HepG2 (cell line): ENCODE data around the gene PRR5L. TPM values are rescaled to one million over a fixed set of nuclear protein-coding genes. Genes with fewer than 3 reads are reported as not detected.

Source experiments
- ARID3A ChIP-seq: IDR thresholded peaks from 2 replicates; pipeline ENCODE4 v1.6.1; 2012; ENCODE audit warnings: low read depth, low read length, improper control_type of control experiment
- EED ChIP-seq: sonication (generic); formaldehyde crosslinking; IDR thresholded peaks from 2 replicates; pipeline ENCODE4 v1.5.0; 2020; ENCODE audit warnings: mild to moderate bottlenecking, missing genetic modification reagents
- GATAD1 ChIP-seq: IDR thresholded peaks from 2 replicates; pipeline ENCODE4 v1.6.1; 2016; ENCODE audit warnings: missing genetic modification reagents, missing compliant biosample characterization
- HIVEP1 ChIP-seq: sonication (generic); formaldehyde crosslinking; IDR thresholded peaks from 2 replicates; pipeline ENCODE4 v1.4.0; 2020; ENCODE audit warnings: mild to moderate bottlenecking, missing genetic modification reagents
- HNF4A ChIP-seq: sonication (generic); formaldehyde crosslinking; IDR thresholded peaks from 2 replicates; pipeline ENCODE4 v1.4.0; 2020; ENCODE audit warnings: missing genetic modification reagents
- MTA1 ChIP-seq: sonication (generic); formaldehyde crosslinking; IDR thresholded peaks from 2 replicates; pipeline ENCODE4 v1.4.0; 2020; ENCODE audit warnings: missing genetic modification reagents, mild to moderate bottlenecking, borderline replicate concordance
- PTBP1 ChIP-seq: fragments of 200-400 bp; formaldehyde crosslinking; IDR thresholded peaks from 2 replicates; pipeline ENCODE4 v1.6.1; 2018; ENCODE audit warnings: low read length, low read depth; ENCODE audit not compliant: poor library complexity, severe bottlenecking
- YEATS2 ChIP-seq: sonication (generic); formaldehyde crosslinking; IDR thresholded peaks from 2 replicates; pipeline ENCODE4 v1.4.0; 2020; ENCODE audit warnings: missing genetic modification reagents, borderline replicate concordance
- ZBED4 ChIP-seq: sonication (generic); formaldehyde crosslinking; IDR thresholded peaks from 2 replicates; pipeline ENCODE4 v1.4.0; 2020; ENCODE audit warnings: missing genetic modification reagents, borderline replicate concordance
- ZC3H4 ChIP-seq: sonication (generic); formaldehyde crosslinking; IDR thresholded peaks from 2 replicates; pipeline ENCODE4 v1.4.0; 2020; ENCODE audit warnings: missing genetic modification reagents, borderline replicate concordance
- ZNF20 ChIP-seq: sonication (generic); formaldehyde crosslinking; IDR thresholded peaks from 2 replicates; pipeline ENCODE4 v1.4.0; 2020; ENCODE audit warnings: mild to moderate bottlenecking, moderate library complexity, missing genetic modification reagents
- ZNF501 ChIP-seq: sonication (generic); formaldehyde crosslinking; IDR thresholded peaks from 2 replicates; pipeline ENCODE4 v1.5.1; 2020; ENCODE audit warnings: mild to moderate bottlenecking, moderate library complexity, missing genetic modification reagents
- ZNF513 ChIP-seq: sonication (generic); formaldehyde crosslinking; conservative IDR thresholded peaks from 2 replicates; pipeline ENCODE4 v1.5.0; 2020; ENCODE audit warnings: missing genetic modification reagents
- ZNF557 ChIP-seq: sonication (generic); formaldehyde crosslinking; IDR thresholded peaks from 2 replicates; pipeline ENCODE4 v1.4.0; 2020; ENCODE audit warnings: missing genetic modification reagents
- ZNF639 ChIP-seq: conservative IDR thresholded peaks from 2 replicates; pipeline ENCODE4 v1.6.1; 2018; ENCODE audit warnings: missing genetic modification reagents
- ZNF777 ChIP-seq: sonication (generic); formaldehyde crosslinking; IDR thresholded peaks from 2 replicates; pipeline ENCODE4 v1.4.0; 2020; ENCODE audit warnings: missing genetic modification reagents
- ZNF841 ChIP-seq: sonication (generic); formaldehyde crosslinking; IDR thresholded peaks from 2 replicates; pipeline ENCODE4 v1.8.1; 2023; ENCODE audit warnings: missing genetic modification reagents, borderline replicate concordance
- ZNF878 ChIP-seq: sonication (generic); formaldehyde crosslinking; IDR thresholded peaks from 2 replicates; pipeline ENCODE4 v1.8.1; 2023; ENCODE audit warnings: mild to moderate bottlenecking, missing genetic modification reagents, moderate library complexity
- ZNF883 ChIP-seq: sonication (generic); formaldehyde crosslinking; IDR thresholded peaks from 2 replicates; pipeline ENCODE4 v1.5.1; 2020; ENCODE audit warnings: mild to moderate bottlenecking, missing genetic modification reagents; ENCODE audit errors: not compliant biosample characterization
- polyA plus RNA-seq, 8 experiments: library from polyadenylated mRNA; depleted of rRNA in 3 of 8; stranded (reverse) in 7 of 8; unstranded in 1 of 8; fragments of >200 nt; fragmentation: Illumina TruSeq in 4 of 8; extraction: Trizol in 4 of 8; gene quantifications; 2 replicates each; pipeline versions ENCODE4 v1.2.1 to v1.2.3, GENCODE V29; 2011 to 2016; ENCODE audit warnings: low read depth in 4 of 8, missing spikeins in 1 of 8, mixed read lengths in 1 of 8; ENCODE audit not compliant: insufficient read depth in 1 of 8
- total RNA-seq, 5 experiments: library from RNA; depleted of rRNA; stranded (reverse); fragments of >200 nt; fragmentation: Illumina TruSeq; extraction: Trizol; gene quantifications; 2 replicates each; pipeline ENCODE4 v1.2.3, GENCODE V29; 2016; ENCODE audit warnings: low read depth in 1 of 5

Gene PRR5L
- total and polyA plus RNA-seq, 2 of the 13 experiments (the other 11 are each of a cell fraction or from before 2014, with no cell fraction given), result 0.16 TPM; not detected in 1

GRCh38 chr11:36509694-36510593 lies 213.9 kb downstream of the PRR5L start, which contains the start of gene TRAF6 (continued):
- peak; percentile 58; the same call in 1 of the 2 replicates for TF ChIP-seq ZNF639 (CRISPR knock-in tag)
- peak; percentile 82 for TF ChIP-seq ZNF501 (CRISPR knock-in tag)
- no peak for TF ChIP-seq ZNF513 (CRISPR knock-in tag)
- peak; percentile 24; the same call in 1 of the 2 replicates for TF ChIP-seq ZBED4 (CRISPR knock-in tag)
- 0 out of 2 replicates have a peak, but pooled peaks have one; percentile 53 for TF ChIP-seq ZNF20
- TF ChIP-seq ZNF557 (CRISPR knock-in tag), result peak; percentile 22; the same call in 1 of the 2 replicates
- peak; percentile 88 for TF ChIP-seq YEATS2
- peak; percentile 84 for TF ChIP-seq ZNF883 (CRISPR knock-in tag)
- peak; percentile 72; the same call in 1 of the 2 replicates for TF ChIP-seq MTA1
- TF ChIP-seq EED (CRISPR knock-in tag), result peak; percentile 93; the same call in 1 of the 2 replicates
- peak; percentile 50; the same call in 1 of the 2 replicates for TF ChIP-seq HNF4A (CRISPR knock-in tag)
- peak; percentile 78 for TF ChIP-seq HIVEP1 (CRISPR knock-in tag)
- no peak for TF ChIP-seq ARID3A
- no peak for TF ChIP-seq ZNF878
- peak; percentile 56 for TF ChIP-seq PTBP1
- TF ChIP-seq ZC3H4 (CRISPR knock-in tag), result no peak
- TF ChIP-seq ZNF841, result no peak
- peak; percentile 93 for TF ChIP-seq GATAD1 (CRISPR knock-in tag)
- peak; percentile 77 for TF ChIP-seq ZNF777 (CRISPR knock-in tag)
